Measurements from ENCODE around the gene ANKRD12.
"Not testable (repeated sequence)": the region's sequence is repeated elsewhere in the genome, so short reads cannot be mapped to it uniquely, and the experiment has no call there.

Gene ANKRD12

DNA sequence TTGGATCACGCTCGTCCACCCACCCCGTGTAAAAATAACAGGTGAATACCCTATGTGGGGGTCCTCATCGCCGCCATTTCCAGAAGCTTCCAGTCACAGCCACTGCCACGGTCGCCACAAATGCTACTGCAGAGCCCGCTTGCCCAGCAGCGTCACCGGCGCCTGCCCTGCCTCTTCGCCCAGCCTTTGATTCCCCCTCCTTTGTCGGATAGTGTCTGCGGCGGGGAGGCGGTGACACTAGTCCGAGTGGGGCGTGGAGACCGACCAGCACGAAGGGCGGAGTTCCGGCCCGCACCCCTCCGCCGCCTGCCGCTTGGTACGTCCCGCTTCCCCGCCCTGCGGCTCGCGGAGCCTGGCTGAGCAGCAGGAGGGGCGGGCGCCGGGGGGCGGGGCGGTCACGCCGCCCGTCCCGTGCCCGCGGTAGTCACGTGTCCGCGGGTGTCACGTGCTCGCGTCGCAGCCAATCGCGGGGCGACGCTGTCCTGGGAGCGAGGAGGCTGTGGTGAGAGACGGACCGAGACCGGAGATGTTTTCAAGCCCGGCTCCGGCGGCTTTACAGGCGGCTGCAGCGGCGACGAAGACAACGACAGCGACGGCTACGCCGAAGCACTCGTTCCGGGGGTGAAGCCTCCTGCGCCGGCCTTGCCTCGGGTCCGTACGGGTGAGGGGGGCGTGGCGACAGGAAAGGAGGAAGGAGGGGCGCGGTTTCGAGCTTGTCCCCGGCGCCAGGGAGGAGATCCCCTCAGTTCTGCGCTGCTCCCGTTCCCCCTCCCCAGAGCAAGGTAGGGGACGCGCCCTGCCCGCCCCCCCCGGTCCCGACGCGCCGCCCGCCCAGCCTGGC is at the start of gene ANKRD12:
Gene ANKRD12 (plus strand): TSS at position 467 of the 841 bp plus-strand sequence. CDS start 45,652 bp downstream, outside the sequence.
- peak; percentile 83 for DNase-seq

- no peak for DNase-seq
These were observed 49.4 kb upstream of the ANKRD12 start for GRCh38 chr18:9087144-9087543.

DNA sequence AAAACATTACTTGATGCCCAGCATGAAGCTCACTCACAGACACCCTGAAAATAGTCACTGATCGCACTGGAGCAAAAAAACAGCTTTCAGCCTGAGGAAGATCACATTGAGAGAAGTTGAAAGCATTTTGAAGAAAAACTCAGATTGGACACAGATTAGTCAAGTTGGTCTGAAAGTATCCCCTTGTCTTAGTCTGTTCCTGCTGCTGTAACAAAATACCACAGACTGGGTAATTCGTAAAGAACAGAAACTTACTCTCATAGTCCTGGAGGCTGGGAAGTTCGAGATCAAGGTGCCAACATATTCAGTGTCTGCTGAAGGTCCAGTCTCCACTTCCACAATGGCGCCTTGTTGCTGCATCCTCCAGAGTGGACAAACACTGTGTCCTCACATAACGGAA is 48.3 kb upstream of the ANKRD12 start:
- no peak for DNase-seq

- not testable (repeated sequence) for DNase-seq
These were observed 47.9 kb upstream of the ANKRD12 start for GRCh38 chr18:9088727-9089126.

GRCh38 chr18:9090578-9090977 is 46.0 kb upstream of the ANKRD12 start:
- no peak for DNase-seq

GRCh38 chr18:9091066-9091476 is 45.5 kb upstream of the ANKRD12 start:
- no peak for DNase-seq

DNA sequence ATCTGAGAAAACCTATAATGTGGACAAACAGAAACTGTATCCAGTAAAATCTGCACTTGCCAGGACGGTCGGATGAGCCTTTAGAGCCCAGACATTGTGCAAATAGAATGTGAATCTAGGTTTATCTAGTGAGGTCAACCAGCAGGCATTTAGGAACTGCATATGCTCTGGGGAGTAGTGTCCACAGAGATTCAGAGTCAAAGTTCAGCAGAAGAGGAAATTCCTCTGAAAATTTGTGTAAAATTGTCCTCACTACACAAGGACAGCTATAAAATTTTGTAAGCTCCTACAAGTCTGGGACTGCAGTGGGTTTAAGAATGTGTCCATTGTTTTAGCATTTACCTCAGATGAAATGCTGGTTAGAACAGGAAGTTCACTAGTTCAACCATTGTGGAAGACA is 43.9 kb upstream of the ANKRD12 start:
- no peak for DNase-seq

- DNase-seq = not testable (repeated sequence)
These were observed 43.5 kb upstream of the ANKRD12 start for GRCh38 chr18:9093109-9093508.

GRCh38 chr18:9094307-9095226 is 42.0 kb upstream of the ANKRD12 start:
- DNase-seq = no peak

DNA sequence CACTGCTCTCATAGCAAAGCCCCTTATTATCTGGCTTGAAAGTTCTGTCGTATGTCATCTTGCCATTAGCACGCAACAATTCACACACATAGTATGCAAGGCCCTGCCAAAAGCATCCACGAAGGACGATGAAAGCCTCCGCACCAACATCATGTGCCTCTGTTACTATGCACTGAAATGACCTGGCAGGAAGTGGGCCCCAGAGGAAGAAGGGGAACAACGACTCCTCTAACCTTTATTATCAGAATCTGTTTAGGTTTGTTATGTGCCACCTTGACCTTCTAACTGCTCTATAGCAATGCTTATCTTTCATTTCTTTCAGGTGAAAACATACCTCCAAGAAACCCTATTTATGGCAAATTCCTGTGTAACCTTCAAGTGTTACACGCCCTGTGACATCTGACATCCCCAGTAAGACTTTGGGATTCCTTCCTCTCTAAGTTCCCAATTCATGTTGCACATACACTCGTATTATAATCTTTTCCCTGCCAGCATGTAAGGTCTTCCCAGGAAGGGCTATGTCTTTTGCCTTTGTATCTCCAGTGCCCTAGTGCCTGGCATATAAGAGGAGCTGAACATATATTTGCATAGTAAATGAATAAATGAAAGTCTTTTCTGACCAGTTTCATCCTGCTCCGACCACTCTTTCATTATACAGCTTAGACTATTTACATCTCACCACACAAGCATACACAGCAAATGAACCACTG is 41.1 kb upstream of the ANKRD12 start:
- DNase-seq = no peak

- no peak for DNase-seq
These were observed 40.6 kb upstream of the ANKRD12 start for GRCh38 chr18:9096007-9096371.

DNA sequence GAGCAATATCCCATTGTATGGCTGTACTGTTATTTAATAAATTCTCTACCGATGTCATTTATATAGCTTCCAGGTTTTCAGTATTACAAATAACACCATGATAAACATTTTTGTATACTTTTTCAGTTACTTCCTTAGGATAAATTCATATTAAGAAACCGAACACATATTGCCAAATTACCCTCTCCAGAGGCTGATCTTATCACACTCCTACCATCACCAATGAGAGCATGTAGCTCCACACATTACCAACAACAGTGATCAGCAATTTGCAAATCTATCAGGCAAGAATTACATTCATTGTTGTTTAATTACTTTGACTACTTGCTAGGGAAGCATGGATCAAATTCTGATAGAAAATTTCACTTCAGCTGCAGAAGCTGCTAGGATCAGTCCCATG is 39.9 kb upstream of the ANKRD12 start:
- DNase-seq = no peak

- DNase-seq = no peak
These were observed 39.2 kb upstream of the ANKRD12 start for GRCh38 chr18:9097349-9097748.

GRCh38 chr18:9100796-9101195 is 35.8 kb upstream of the ANKRD12 start:
- no peak for DNase-seq

DNA sequence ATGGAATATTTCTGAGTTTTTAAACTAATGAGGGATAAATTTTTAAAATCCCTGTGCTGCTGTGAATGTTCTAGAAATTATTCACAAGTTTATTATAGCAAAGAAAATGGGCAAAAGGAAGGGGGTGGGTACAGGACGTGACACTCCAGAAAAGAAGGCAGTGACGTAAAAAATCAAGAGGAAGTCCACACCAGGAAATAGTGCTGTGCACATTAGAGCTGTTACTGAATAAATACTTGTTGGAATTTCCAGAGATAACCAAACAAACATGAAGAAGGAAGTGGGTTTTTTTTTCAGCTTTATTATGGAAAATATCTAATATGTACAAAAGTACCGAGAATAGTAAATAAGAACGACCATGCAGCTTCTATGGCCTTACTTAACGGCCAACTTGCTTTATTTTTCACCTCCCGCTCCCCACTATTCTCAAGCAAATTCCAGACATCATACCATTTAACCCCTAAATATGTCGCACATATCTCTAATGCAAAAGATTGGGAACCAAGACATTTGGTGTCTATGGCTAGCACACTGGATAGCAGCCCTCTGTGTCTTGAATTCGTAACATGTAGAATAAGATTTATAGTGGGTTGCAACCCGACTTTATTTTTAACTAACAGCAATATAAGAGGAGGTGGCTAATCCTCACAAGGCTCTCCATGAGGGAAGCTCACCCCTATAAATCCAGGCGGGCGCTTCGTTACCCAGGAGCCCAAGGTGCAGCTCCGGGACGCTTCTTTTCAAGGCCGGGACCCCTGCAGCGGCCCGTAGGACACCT is 34.7 kb upstream of the ANKRD12 start:
- no peak for DNase-seq

DNA sequence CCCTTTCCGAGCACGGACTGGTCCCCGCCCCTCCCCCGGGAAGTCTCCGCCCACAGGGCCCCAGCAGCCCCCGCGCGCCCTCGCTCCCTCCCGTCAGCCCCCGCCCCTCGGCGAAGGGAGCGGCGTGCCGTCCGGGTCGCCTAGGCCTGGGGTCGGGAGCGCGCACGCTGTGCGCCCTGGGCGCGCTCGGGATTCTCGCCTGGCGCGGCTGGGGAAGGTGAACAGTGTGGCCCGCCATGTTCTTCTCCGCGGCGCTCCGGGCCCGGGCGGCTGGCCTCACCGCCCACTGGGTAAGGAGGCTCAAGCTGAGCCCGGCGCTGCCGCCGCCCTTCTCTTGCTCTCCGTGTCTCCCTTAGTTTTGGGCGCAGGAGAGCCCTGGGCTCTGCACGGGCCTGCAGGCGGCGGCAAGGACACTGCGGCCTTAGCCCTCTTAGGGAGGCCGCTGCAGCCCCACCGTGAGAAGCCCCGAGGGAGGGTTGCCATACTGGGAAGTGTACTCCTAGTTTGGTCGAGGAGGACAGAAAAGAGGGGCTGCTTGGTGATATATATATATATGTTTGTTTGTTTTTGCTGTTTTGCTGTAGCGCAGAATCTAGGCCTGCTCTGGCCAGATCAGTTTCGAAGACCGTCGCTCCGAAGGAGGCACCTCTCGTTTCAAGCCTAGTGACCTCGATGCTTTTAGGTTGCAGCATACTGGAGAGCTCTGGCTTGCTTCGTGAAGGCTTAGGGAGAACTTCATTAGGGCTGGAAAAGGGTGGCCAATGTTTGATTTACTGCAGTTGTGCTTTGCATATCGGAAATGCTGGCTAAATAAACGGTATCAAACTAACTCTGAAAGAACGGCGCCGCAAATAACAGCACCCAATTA is 33.8 kb upstream of the ANKRD12 start, which contains the start of gene NDUFV2:
Gene NDUFV2 (plus strand): TSS at position 192 of the 868 bp plus-strand sequence. CDS start 45 bp downstream, at position 237.
- DNase-seq = peak; percentile 80

DNA sequence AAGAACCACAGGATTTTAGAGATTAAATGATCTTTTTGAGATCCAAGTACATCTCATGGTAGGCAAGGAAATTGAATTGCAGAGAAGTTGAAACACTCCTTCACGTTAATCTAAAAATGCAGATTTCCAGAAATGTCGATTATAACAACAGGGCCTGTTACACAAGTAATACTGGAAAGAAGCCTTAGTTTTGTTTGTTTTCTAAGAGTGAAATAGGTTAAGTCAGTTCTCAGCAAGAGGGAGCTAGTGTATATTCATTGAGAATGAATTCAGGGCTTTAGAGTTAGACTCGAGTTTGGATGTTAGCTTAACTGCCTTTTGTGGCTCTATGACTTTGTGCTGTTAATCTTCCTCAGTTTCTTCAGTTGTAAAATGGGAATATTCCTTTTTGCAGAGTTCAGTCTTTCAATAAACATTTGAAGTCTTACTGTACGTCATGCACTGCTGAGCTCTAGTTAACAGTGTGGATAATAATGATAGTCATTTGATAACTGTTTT is 33.2 kb upstream of the ANKRD12 start:
- no peak for DNase-seq

DNA sequence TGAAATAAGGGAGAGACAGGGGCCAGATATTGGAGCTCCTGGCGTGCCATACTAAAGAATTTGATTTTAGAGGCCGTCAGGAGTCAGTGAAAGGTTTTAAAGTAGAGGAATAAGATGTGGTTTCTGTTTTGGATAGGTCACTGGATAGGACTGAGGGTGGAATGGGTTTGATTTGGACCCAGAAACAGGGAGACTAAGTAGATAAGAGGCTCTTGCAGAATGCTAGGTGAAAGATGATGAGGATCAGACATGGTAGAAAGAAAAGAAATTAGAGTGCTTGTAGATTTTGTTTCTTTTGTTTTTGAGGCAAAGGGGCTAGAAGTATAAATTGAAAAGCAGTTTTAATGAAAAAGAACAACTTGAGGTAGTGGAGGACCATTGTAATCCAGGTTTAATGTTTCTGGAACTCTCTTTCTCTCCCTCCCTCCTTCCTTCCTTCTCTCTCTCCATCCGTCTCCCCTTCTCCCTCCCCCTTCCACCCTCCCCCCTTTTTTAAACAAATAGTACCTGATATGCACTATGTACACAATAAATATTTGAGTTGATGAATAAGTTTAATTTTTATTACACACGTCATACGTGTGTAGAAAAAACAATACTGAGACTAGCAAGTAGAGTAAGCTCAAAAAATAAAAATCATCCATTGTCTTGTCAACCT is 32.2 kb upstream of the ANKRD12 start:
- DNase-seq = no peak

DNA sequence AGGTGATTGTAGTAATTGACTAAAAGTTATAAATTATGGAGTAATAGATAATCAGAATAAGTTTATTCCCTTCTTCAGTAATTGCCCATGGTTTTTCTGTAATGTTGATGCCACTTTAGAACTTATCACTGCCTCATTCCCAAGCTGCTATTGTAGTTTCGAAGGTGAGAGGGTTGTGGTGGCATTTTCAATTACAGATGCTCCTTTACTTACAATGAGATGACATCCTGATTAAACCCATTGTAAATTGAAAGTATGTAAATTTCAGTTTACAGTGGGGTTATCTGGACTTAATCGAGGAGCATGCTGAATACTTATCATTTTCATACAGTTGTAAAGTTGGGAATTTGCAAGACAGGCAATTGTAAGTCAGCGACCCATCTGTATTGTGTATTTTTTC is 31.2 kb upstream of the ANKRD12 start:
- DNase-seq = no peak

GRCh38 chr18:9106094-9106493 is 30.5 kb upstream of the ANKRD12 start:
- DNase-seq = no peak
